HG03469 (cell line): Measurements from ENCODE around the gene NEXN.
"Not testable (repeated sequence)": the region's sequence is repeated elsewhere in the genome, so short reads cannot be mapped to it uniquely, and the experiment has no call there.

Experiments
- ATAC-seq: cut with Tn5 transposase; IDR thresholded peaks from one replicate; pipeline ENCODE4 v1.9.1; 2021; ENCODE audit warnings: mild to moderate bottlenecking, moderate library complexity, moderate number of reproducible peaks; ENCODE audit not compliant: unreplicated experiment

The NEXN gene

DNA sequence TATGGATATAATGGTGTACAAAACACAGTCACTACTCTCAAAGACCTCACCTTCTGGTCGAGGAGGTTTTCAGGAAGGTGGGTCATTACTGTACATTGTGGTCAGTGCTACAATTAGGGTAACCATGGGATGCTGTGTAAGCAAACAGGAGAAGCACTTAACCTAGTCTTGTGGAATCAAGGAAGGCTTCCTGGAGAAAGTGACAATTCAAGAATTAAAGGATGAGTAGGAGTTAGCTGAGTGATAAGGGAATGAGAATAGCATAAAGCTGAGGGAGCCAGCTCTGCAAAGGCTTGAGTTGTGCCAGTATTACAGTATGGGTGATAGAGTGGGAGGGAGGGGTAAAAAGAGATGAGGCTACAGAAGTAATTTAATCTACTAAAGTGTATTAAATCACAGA lies 17.2 kb downstream of the NEXN start:
- ATAC-seq: no peak

GRCh38 chr1:77906019-77906545 lies 17.7 kb downstream of the NEXN start:
- no peak for ATAC-seq

DNA sequence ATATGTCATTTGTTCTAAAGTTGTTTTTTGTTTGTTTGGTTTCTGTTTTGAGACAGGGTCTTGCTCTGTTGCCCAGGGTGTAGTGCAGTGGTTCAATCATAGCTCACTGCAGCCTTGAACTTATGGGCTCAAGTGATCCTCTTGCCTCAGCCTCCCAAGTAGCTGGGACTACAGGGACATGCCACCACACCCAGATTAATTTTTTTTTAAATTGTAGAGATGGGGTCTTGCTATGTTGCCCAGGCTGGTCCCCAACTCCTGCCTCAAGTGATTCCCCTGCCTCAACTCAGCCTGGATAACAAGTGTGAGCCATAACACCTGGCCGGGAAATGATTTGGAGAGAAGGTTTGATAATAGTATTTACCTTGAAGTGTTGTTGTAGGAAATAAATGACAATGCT lies 18.2 kb downstream of the NEXN start:
- ATAC-seq: no peak

DNA sequence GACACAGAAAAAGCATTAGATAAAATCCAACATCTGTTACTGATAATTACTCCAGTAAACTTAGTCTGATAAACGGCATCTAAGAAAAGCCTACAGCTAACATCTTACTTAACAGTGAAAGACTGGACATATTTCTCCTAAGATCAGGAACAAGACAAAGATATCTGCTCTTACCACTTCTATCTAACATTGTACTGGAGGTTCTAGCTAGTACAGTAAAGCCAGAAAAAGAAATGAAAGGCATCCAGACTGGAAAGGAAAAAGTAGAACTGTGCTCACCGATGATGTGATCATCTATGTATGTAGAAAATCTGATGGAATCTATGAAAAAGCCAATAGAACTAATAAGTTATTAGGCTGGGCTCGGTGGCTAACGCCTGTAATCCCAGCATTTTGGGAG lies 21.7 kb downstream of the NEXN start:
- ATAC-seq: no peak

GRCh38 chr1:77918918-77919317 lies 30.5 kb downstream of the NEXN start:
- not testable (repeated sequence) for ATAC-seq

DNA sequence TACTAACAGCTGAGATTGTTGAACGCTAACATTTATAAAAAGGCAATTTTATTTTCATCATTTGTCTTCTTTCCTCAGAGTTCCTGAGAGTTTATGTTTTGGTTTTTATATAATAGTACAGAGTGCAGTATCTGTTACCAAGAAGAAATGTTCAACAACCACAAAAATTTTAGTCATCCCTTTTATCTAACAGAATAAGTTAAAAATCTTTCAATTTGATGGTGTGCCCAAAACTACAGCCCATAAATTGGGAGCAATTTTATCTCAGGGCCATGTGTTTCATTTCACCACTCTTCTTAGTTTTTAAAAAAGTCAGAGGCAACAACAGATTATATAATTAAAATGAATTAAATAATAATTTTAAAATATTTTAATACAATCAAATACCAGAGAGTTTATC lies 37.1 kb downstream of the NEXN start:
- ATAC-seq: no peak

DNA sequence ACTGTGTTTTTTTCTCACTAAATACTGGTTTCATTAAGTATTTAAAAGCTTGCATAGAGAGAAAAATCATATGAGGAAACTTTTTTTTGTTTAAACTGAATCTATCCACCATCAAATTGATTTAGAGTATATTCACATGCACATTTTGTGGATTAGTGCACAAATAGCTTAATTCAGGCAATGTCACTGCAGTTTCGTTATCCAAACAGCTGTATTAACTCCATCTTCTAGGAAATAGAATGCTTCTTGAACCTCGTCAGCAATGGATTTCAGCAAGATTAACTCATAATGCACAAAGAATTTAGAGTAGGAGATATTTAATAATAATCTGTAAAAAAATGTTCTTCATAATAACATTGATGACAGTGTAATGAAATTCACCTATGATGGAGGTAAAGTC lies 37.5 kb downstream of the NEXN start:
- no peak for ATAC-seq

DNA sequence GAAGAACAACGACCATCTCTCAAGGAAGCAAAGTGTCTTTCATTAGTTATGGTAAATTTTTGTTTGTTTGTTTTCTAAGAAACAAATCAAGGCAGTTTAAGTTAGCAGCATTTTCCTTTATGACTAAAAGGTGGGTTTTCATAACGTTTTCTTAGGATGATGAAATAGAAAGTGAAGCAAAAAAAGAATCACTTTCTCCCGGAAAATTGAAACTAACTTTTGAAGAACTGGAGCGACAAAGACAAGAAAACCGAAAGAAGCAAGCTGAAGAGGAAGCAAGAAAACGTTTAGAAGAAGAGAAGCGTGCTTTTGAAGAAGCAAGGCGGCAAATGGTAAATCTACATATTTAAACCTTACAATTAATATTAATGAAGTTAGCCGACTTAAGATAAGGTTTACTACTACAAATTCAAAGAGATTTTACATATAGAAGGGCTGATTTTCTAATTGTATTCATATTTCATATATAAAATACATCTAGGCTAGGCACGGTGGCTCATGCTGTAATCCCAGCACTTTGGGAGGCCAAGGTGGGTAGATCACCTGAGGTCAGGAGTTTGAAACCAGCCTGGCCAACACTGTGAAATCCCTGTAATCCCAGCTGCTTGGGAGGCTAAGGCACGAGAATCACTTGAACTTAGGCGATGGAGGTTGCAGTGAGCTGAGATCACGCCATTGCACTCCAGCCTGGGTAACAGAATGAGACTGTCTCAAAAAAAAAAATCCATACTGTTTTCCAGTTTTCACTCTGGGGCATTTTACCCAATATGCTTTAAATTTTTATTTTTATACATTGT lies 38.3 kb downstream of the NEXN start:
- ATAC-seq: no peak

GRCh38 chr1:77927414-77927813 lies 39.0 kb downstream of the NEXN start:
- no peak for ATAC-seq

GRCh38 chr1:77929806-77930205 lies 41.4 kb downstream of the NEXN start:
- ATAC-seq: no peak

DNA sequence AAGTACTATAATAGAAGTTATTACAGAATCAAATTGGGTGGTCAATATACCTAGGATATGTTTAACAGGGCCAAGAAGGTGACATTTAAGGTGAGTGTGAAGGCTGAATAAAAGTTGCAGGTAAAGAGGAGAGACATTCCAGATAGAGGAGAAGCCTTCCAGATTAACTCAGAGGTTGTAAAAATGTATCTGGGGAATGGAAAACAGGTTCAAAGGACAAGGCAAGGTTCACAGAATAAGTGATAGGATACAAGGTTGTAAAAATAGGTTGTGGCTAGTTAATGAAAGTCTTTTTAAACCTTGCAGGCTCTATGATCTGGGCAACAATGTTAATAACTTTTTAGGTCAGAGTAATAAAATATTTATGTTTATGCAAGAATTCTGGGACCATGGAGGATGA lies 50.2 kb downstream of the NEXN start:
- no peak for ATAC-seq

DNA sequence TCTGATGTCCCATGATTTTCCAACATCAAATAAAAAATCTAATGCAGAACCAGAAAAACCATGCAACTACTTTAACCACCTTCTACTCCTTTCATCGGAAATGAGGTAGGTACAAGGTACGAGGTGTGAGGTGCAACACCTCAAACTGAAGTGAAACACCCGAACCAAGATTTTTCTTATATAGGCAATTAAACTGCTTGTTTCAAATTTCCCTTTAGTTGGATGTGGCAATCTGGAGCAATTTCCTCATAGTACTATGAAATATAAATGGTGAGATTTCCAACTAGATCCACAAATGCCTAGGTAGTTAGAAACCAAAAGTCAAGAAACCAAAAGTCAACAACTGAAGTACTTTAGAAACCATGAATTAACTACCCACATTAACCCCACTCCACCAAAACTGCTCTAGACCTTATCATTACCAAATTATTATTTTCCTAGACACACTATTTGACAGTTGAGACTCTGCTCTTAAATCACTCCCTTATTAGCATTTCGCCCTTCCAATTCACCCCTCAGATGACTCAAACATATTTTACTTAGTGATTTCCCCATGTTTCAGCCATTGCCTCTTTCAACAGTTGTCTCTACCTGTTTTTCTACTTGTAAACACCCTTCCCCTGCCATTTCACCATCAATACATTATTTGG lies 52.6 kb downstream of the NEXN start:
- no peak for ATAC-seq

DNA sequence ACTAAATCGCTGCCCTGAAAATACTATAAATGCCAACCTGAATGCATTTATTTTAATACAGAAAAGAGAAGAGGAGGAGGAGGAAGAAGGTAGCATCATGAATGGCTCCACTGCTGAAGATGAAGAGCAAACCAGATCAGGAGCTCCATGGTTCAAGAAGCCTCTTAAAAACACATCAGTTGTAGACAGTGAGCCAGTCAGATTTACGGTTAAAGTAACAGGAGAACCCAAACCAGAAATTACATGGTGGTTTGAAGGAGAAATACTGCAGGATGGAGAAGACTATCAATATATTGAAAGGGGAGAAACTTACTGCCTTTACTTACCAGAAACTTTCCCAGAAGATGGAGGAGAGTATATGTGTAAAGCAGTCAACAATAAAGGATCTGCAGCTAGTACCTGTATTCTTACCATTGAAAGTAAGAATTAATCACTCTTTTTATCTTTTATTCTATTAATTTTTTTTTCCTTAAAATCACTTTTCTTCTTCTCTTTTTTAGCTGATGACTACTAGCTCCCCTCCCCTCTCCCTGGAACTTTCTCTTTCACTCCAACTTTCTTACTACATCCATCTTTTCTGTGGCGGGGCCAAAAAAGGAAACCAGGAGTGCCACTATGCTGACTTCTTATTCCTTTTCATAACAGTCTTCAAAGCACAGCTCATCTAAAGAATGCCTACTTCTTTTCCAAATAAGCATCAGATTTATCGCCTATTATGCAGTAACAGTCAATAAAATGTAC lies 54.1 kb downstream of the NEXN start:
- ATAC-seq: no peak

DNA sequence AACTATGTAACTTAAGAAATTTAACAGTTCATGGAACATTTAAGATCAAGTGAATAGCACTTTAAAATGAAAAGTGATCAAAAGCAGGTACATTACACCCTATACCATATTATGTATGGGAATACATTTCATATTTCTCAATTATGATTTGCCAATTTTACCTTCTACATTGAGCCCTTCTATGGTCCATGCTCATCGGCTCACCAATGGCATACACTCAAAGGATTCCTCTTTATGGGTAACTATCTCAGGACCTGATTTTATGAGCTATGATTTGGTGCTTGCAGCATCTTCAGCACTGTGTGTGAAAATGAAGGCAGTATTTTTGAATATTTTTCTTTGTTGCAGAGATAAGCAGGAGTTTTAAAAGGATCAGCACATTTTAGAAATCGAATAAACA lies 56.9 kb downstream of the NEXN start:
- no peak for ATAC-seq

- no peak for ATAC-seq
Observed at GRCh38 chr1:77948841-77949424, 60.5 kb downstream of the NEXN start.

DNA sequence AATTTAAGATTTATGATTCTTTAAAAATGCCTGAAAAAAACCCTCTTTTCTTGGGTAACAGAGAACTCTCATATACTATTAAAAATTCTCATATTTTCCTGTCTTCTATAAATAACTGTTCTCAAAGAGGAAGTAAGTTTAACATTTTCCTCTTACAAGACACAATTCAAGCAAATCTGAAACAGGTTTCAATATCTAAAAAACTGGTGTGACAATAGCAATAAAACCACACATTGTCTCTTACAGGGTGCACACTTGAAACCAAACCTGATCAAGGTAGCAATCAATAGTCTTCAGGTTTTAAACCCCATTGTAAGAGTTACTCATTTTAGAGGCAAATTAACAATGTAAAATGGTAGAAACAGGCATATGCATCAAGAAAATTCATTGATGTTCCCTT lies 62.4 kb downstream of the NEXN start:
- peak; percentile 46 for ATAC-seq

DNA sequence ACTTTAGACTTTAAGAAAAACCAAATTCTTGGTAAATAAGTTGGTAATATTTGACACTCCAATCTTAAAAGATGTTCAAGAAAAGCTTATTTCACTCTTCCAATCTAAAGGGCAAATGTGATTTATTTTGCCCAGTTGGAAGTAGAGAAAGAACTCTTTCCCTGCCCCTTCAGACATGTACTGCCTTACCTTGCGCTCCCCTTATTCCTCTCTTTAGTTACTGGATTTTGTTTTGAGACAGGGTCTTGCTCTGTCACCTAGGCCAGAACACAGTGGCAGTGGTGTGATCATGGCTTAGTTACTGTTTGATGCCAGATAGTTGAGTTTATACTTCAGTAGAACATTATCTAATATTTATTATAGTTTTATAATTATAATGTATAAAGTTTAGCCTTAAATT lies 62.9 kb downstream of the NEXN start:
- ATAC-seq: no peak

DNA sequence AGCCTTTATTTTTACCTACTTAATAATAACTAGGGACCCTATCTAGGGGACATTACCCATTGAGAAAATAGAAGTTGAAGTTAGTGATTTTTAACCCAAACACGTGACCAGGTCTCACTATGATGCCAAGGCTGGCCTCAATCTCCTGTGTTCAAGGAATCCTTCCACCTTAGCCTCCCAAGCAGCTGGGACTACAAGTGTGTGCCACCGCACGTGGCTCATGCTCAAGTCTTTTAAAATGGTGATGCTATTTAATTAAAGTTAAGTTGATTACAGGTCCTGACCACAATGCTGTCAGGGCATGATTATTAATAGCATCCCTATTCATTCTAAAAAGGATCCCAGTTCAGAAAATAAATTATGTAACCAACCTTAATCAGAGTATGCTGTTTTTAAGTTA lies 65.5 kb downstream of the NEXN start:
- no peak for ATAC-seq

- ATAC-seq: no peak
Observed at GRCh38 chr1:77954521-77954920, 66.1 kb downstream of the NEXN start.

DNA sequence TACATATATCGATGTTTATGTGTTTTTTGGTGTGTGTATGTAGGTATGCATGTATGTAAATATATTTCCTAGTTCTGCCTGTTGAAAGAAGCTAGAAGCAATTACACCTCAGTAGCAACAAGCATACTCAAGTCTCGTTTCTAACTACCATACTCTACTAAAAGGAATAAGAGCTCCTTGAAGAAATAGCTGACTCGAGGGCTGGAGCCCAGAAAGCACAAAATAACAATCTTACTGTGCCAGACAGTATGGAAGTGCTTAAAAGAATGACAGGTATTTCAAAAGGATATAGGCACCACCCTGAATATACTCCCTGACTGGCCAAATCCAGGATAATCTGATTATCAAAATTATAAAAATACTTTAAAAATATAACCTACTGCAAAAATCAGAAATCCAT lies 67.3 kb downstream of the NEXN start:
- ATAC-seq: no peak

DNA sequence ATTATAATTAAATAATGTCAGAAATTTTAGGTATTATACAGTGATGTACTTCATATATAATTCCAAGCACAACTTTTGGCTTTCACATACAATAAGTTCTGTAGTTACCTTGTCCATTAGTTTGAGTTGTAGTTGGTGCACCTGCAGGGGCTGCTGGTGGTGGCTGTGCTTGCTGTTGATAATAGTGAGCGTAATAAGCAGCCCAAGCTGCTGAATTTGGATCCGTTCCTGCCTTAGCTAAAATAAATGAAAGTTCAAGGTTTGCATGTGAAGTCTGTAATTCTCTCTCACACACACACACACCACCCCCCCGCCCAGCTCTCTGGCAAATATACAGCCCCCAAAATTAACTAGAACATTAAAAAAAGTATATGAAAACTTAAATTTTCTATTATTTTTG lies 68.0 kb downstream of the NEXN start:
- no peak for ATAC-seq
